MM.1S (cell line): ENCODE measurements around the gene NXPH4.

Experiments
- CTCF ChIP-seq: fragments of 300-600 bp; sonication (generic); IDR thresholded peaks from 2 replicates; pipeline ENCODE4 v1.5.1; 2016; ENCODE audit warnings: antibody characterized with exemption, low read length, mixed read lengths
- EZH2 ChIP-seq: fragments of 300-600 bp; sonication (generic); optimal IDR thresholded peaks from 2 replicates; pipeline ENCODE3; 2017; ENCODE audit warnings: low read depth, mild to moderate bottlenecking, antibody characterized with exemption, low read length, mixed read lengths

DNA sequence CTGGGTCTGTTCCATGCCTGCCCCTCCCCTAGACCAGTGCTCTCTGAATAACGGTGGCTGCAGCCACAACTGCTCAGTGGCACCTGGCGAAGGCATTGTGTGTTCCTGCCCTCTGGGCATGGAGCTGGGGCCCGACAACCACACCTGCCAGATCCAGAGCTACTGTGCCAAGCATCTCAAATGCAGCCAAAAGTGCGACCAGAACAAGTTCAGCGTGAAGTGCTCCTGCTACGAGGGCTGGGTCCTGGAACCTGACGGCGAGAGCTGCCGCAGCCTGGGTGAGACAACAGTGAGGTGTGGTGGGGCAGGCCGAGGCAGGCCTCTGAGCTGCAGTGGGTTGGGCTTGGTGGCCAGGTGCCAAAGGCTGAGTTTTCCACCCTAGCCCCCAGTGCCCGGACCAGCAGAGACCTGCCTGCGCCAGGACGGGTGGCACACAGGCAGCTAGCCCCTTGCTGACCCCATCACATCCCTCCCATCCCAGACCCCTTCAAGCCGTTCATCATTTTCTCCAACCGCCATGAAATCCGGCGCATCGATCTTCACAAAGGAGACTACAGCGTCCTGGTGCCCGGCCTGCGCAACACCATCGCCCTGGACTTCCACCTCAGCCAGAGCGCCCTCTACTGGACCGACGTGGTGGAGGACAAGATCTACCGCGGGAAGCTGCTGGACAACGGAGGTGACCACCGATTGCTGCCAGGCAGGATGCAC lies 41.0 kb upstream of the NXPH4 start:
- peak; percentile 55 for TF ChIP-seq CTCF
- no peak for TF ChIP-seq EZH2
